Adrenal gland (tissue), 5 donors: ENCODE results near the gene TIGAR.

ENCODE experiments used
- POLR2A ChIP-seq, 2 donors: fragments of 450-650 bp; IDR thresholded peaks; one replicate each; pipeline ENCODE4 v1.6.1; 2017; ENCODE audit warnings: antibody characterized with exemption in 2 of 2, mild to moderate bottlenecking in 2 of 2, moderate library complexity in 1 of 2
- TF ChIP-seq, protein P1 (sequence below), 6 experiments: fragments of 450-650 bp in 4 of 6; fragments of 200-600 bp in 2 of 6; sonication (generic) in 1 of 6; IDR thresholded peaks; 1 replicate in 5 of 6; 2 replicates in 1 of 6; pipeline versions ENCODE4 v1.5.1 to v1.8.0; 2016 to 2021; ENCODE audit warnings: antibody characterized with exemption in 6 of 6, mild to moderate bottlenecking in 2 of 6, moderate library complexity in 1 of 6
- donor health status: DM: no; HTN: no; CAD: no.

DNA sequence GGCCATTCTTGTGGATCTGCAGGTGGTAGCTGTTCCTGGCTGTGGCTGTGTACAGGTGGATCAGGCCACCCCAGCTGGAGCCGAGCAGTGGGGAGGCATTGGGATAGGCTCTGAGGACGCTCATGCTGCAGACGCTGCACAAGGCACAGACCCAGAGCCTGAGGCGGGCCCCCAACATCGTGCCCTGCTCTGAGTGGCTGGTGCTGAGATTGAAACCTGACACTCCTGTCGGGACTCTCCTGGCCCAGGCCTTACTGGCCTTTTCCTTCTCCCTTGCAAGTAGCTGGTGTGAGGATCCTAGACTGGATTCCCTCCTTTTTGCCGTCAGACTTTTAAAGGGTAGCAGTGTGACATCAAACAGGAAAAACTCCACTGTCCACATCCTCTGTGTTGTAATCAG lies 58.4 kb downstream of the TIGAR start, which contains the start of gene FGF23:
- TF ChIP-seq, protein P1, sequence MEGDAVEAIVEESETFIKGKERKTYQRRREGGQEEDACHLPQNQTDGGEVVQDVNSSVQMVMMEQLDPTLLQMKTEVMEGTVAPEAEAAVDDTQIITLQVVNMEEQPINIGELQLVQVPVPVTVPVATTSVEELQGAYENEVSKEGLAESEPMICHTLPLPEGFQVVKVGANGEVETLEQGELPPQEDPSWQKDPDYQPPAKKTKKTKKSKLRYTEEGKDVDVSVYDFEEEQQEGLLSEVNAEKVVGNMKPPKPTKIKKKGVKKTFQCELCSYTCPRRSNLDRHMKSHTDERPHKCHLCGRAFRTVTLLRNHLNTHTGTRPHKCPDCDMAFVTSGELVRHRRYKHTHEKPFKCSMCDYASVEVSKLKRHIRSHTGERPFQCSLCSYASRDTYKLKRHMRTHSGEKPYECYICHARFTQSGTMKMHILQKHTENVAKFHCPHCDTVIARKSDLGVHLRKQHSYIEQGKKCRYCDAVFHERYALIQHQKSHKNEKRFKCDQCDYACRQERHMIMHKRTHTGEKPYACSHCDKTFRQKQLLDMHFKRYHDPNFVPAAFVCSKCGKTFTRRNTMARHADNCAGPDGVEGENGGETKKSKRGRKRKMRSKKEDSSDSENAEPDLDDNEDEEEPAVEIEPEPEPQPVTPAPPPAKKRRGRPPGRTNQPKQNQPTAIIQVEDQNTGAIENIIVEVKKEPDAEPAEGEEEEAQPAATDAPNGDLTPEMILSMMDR (IDR thresholded peaks at IDR 0.05) = no peak
- no peak for TF ChIP-seq POLR2A (IDR thresholded peaks at IDR 0.05)
